Measurements from ENCODE around the gene HSPA12B. TPM values are rescaled to one million over a fixed set of nuclear protein-coding genes. Genes with fewer than 3 reads are reported as not detected.

HSPA12B gene
- total RNA-seq, 2 donors from 2014 or later, result 1.1 to 1.4 TPM

GRCh38 chr20:3751675-3752385 is 19.3 kb downstream of the HSPA12B start:
- H3K36me3 Mint-ChIP-seq (ENCODE audit: low read depth), result no peaks in the 10 kb centered on the region
- 6 to 9% methylated on average over 25 to 95 of the region's 95 CpGs for WGBS, 2 experiments (ENCODE audit: insufficient coverage in 1 of 2, insufficient read length in 1 of 2)
- H3K27ac Mint-ChIP-seq, result no peak overlapping the region

DNA sequence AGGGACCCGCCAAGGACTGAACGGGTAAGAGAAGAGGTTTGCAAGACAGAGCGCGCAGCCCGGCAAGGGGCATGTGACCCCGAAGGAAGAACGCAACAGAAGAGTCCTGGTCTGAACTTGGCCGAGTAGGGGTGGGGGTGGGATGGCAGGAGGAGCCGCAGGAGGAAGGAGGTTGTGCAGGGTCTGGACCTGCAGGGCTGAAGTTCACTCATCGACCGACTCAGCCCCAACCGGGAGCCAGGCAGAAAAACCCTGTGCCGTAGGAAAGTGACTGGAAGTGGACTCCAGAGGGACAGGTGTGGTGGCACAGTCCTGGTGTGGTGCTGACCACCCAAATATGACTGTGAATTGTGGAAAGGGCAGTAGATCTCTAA is 19.9 kb downstream of the HSPA12B start:
- peaks cover 1% of the 10 kb centered on the region for H3K36me3 ChIP-seq (ENCODE audit: control insufficient read depth, insufficient read depth, low read length)
- DNase-seq, result no peak
- no peak overlapping the region for H3K9ac ChIP-seq (ENCODE audit: extremely low read depth, low read length, poor library complexity, severe bottlenecking)
- H3K9me3 ChIP-seq (ENCODE audit: control insufficient read depth, low read length), result no peaks in the 10 kb centered on the region
- Mint-ChIP-seq H3K4me3 (peak overlapping the region; percentile 37), H3K27ac (no peak overlapping the region), H3K36me3 (ENCODE audit: low read depth) (peaks cover 2% of the 10 kb centered on the region), H3K4me1 (peaks cover 4% of the 10 kb centered on the region), H3K27me3 (ENCODE audit: insufficient read depth) (peaks cover 56% of the 10 kb centered on the region), H3K9me3 (no peaks in the 10 kb centered on the region)
- no peak overlapping the region for H3K27ac ChIP-seq (ENCODE audit: low read depth, low read length)
- H3K4me1 ChIP-seq (ENCODE audit: control insufficient read depth, insufficient read depth, low read length), result no peaks in the 10 kb centered on the region
- TF ChIP-seq CTCF (conservative IDR thresholded peaks at IDR 0.05), result no peak
- peak overlapping the region; percentile 75 for H3K4me3 ChIP-seq (ENCODE audit: low read length)
- WGBS, 2 experiments (ENCODE audit: insufficient coverage in 1 of 2, insufficient read length in 1 of 2), result 47 to 54% methylated on average over 8 to 13 of the region's 13 CpGs
- H3K27me3 ChIP-seq (ENCODE audit: control insufficient read depth, insufficient read depth, low read length, poor library complexity, severe bottlenecking), result peaks cover 53% of the 10 kb centered on the region

More at GRCh38 chr20:3751675-3752385, 19.3 kb downstream of the HSPA12B start:
- Mint-ChIP-seq H3K9me3 (no peaks in the 10 kb centered on the region), H3K4me3 (peak overlapping the region; percentile 37), H3K4me1 (peaks cover 4% of the 10 kb centered on the region), H3K27me3 (ENCODE audit: insufficient read depth) (peaks cover 61% of the 10 kb centered on the region)
- Histone ChIP-seq H3K9ac (ENCODE audit: extremely low read depth, low read length, poor library complexity, severe bottlenecking) (no peak overlapping the region), H3K27me3 (ENCODE audit: control insufficient read depth, insufficient read depth, low read length, poor library complexity, severe bottlenecking) (peaks cover 59% of the 10 kb centered on the region), H3K4me1 (ENCODE audit: control insufficient read depth, insufficient read depth, low read length) (no peaks in the 10 kb centered on the region), H3K4me3 (ENCODE audit: low read length) (peak overlapping the region; percentile 75), H3K27ac (ENCODE audit: low read depth, low read length) (no peak overlapping the region), H3K36me3 (ENCODE audit: control insufficient read depth, insufficient read depth, low read length) (no peaks in the 10 kb centered on the region), H3K9me3 (ENCODE audit: control insufficient read depth, low read length) (no peaks in the 10 kb centered on the region)
- TF ChIP-seq CTCF (conservative IDR thresholded peaks at IDR 0.05), result no peak
- peak; percentile 92 for DNase-seq

DNA sequence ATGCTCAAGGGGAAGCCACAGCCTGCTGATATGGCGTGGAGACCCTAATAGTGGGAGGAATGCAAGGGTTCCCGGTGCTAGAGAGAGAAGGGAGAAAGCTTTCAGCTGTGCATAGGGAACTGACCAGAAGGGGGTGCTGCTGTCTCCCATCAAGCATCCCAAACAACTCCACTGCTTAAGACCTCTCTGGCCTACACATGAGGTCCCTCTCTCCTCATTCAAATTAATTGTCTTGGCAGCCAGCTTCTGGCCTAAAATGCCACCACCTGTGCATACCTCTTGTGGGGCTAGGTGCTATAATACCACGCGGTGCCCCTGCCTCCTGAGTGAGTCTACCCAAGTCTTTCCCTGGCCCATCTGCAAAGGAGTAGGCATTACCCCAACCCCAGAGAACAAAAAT is 20.6 kb downstream of the HSPA12B start:
- peak; percentile 87 for TF ChIP-seq CTCF (conservative IDR thresholded peaks at IDR 0.05)

More for the DNA sequence above, 20.6 kb downstream of the HSPA12B start:
- no peak overlapping the region for H3K4me3 ChIP-seq (ENCODE audit: low read length)
- Mint-ChIP-seq H3K9me3 (no peaks in the 10 kb centered on the region), H3K27ac (no peak overlapping the region), H3K36me3 (ENCODE audit: low read depth) (peaks cover 6% of the 10 kb centered on the region), H3K4me1 (peaks cover 4% of the 10 kb centered on the region), H3K27me3 (ENCODE audit: insufficient read depth) (peaks cover 48% of the 10 kb centered on the region), H3K4me3 (no peak overlapping the region)
- no peak overlapping the region for H3K9ac ChIP-seq (ENCODE audit: extremely low read depth, low read length, poor library complexity, severe bottlenecking)
- peaks cover 49% of the 10 kb centered on the region for H3K27me3 ChIP-seq (ENCODE audit: control insufficient read depth, insufficient read depth, low read length, poor library complexity, severe bottlenecking)
- peaks cover 8% of the 10 kb centered on the region for H3K36me3 ChIP-seq (ENCODE audit: control insufficient read depth, insufficient read depth, low read length)
- no peaks in the 10 kb centered on the region for H3K4me1 ChIP-seq (ENCODE audit: control insufficient read depth, insufficient read depth, low read length)
- no peak overlapping the region for H3K27ac ChIP-seq (ENCODE audit: low read depth, low read length)
- H3K9me3 ChIP-seq (ENCODE audit: control insufficient read depth, low read length), result no peaks in the 10 kb centered on the region
- peak; percentile 92 for DNase-seq
- WGBS, 2 experiments (ENCODE audit: insufficient coverage in 1 of 2, insufficient read length in 1 of 2), result 37 to 60% methylated on average over 1 to 4 of the region's 4 CpGs

All from endodermal cell (in vitro differentiated cells).